Activated naive CD4-positive, alpha-beta T cell treated with anti-CD3 and anti-CD28 coated beads, Interleukin-2, amount 50 U/mL, for 16 hours (primary cell): Measurements from ENCODE around the gene ST3GAL5.

Source experiments
- DNase-seq: peaks from one replicate; pipeline ENCODE4 v3.0.0-alpha.2; 2020

The ST3GAL5 gene

GRCh38 chr2:85827879-85828569, 60.8 kb downstream of the ST3GAL5 start:
- DNase-seq = no peak

DNA sequence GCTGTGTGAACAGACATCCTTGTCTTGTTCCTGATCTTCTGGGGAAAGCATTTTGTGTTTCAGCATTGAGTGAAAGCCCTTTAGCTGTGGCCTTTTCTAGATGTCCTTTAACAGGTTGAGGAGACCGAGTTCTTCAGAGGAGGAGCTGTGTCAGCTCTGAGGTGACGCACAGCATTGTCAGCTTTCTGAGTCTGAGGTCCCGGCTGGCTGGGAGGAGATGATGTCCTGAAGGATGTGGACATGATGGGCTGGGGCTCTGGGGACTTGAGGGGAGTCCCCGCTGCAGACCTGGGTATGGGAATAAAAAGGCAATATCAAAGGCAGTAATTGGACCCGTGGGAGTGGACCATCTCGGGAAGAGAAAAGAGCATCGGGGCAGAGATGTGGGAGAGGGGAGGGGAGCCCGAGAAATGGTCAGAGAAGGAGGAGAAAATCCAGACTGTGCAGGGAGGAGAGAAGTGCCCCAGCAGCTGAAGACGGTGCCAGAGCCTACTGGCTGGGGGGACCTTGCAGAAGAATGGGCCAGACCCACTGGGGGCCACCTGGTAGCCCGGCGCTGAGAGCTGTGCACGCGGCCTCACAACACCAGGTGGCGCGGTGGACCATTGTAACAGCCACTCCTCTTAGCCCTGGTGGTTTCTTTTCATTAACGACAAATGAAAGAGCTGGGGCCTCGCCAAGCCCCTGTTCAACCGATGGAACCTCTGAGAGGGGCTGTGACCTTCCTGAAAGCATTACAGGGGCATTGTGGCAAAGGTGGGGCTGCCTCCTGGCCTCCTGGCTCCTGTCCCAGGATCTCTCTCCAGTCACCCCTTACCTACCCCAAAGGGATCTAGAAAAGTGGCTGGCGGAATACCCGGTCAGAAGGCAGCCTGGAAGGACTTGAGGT, 61.6 kb downstream of the ST3GAL5 start:
- peak; percentile 84 for DNase-seq

DNA sequence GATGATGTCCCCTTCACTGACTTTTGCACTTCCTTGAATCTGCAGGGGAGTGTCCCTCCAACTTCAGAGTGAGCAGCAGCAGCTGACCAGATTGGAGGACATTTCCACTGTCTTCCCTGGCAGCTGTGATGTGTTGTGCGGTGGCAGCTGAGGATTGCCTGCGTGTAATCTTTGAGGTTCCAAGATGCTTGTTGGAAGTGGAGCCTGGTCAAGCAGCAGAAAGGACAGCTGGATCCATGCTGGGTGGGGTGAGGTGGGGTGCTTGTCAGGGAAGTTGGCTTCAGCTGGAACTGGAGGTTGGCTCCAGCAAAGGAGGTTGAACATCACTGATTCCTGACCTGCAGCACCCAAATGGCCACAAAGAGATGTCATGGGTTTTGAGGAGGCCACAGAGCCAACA, 64.8 kb downstream of the ST3GAL5 start:
- no peak for DNase-seq

DNA sequence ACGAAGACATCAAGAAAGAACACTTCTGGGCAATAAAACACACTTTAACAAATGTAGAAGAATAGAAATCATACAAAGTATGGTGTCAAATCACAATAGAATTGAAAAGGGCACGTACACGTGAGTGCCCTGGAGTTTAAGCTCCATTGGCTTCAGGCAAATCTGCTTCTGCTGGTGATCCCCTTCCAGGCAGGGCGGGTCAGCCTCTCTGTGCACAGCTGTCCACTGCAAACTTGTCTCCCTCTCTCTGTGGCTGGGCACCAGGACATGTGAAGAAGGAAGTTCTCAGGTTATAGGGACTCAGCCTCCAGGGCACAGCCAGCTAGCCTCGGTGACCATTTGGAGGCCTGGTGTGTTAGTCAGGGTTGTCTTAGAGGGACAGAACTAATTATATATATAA, 66.0 kb downstream of the ST3GAL5 start:
- DNase-seq = no peak

GRCh38 chr2:85819811-85820510, 68.8 kb downstream of the ST3GAL5 start:
- DNase-seq = no peak

GRCh38 chr2:85814802-85815550, 73.8 kb downstream of the ST3GAL5 start:
- DNase-seq = no peak

GRCh38 chr2:85813982-85814801, 74.6 kb downstream of the ST3GAL5 start:
- peak; percentile 78 for DNase-seq

DNA sequence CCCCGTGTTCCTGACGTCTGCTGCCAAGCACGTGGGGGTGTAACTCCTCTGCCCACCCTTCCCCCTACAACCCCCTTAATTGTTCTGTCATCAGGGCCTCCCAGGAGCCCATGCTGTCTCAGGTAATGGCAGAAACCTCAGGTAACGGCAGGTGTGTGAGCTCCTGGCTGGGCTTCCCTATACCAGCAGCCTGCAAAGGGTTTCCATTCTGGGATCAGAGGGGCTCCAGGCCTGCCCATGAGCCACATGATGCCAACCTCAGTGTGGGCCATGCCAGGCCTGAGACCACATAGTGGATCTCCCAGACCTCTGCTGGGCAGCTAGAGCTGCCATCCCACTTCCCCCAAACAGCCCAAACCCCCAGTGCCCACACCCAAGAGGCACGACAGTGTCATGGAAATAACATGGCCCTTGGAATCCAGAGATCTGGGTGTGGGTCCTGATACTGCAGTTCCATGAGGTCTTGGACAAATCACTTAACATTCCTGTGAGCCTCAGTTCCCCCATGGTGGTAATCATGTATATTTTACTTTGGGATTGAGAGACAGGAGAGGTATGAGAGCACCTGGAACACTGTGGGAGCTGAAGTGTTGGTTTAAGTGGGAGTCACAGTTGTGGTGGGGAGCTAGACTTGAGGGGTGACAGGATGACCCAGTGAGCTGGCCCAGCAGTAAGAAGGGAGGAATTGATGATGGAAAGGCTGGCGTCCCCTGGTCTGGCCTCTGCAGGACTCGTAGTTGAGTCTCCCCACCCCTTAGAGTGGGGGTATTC, 75.4 kb downstream of the ST3GAL5 start:
- no peak for DNase-seq

- DNase-seq = no peak
Measured at GRCh38 chr2:85812094-85812735, 76.6 kb downstream of the ST3GAL5 start.

DNA sequence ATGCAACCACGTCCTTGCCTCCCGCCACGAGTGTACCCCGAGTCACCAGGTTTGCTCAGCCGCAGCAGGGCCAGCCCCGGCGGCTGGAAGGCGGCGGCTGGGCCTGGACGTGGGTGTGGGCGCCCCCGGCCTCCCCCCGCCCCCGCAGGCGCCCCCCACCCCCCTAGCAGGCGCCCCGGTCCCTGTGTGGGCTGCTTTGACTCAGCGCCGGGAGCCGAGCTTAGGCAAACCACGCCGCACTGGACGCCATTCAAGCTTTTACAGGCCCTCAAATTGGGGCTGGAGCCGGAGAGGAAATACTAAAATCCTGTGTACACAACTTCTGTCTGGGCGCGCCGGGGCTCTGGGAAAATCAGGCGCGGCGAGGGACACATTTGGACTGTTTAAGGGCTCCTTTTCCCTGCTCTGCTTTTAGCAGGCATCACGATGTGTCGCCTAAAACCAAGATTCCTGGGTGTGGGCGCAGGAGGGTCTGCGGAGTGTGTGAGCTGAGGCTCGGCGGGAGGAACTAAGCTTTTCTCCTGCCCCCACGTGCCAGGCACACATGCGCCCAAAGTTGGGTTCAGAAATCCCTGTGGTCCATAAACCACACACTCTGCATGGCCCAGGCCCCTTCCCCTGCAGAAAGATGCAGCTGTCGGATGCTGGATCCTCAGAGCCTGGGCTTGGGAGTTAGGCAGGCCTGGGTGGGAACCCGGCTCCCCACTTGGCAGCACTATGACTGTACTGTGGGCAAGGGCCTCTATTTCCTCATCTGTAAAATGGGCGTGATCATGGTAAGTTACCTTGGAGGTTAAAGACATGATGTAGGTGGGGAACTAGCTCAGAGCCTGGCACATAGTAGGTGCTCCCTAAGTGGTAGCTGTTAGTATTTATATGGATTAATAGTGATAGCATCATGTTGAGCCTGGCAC, 77.4 kb downstream of the ST3GAL5 start:
- DNase-seq = no peak

- DNase-seq = no peak
Measured at GRCh38 chr2:85810371-85811179, 78.2 kb downstream of the ST3GAL5 start.

- no peak for DNase-seq
Measured at GRCh38 chr2:85807756-85808155, 81.0 kb downstream of the ST3GAL5 start.

- no peak for DNase-seq
Measured at GRCh38 chr2:85806358-85807118, 82.3 kb downstream of the ST3GAL5 start.

DNA sequence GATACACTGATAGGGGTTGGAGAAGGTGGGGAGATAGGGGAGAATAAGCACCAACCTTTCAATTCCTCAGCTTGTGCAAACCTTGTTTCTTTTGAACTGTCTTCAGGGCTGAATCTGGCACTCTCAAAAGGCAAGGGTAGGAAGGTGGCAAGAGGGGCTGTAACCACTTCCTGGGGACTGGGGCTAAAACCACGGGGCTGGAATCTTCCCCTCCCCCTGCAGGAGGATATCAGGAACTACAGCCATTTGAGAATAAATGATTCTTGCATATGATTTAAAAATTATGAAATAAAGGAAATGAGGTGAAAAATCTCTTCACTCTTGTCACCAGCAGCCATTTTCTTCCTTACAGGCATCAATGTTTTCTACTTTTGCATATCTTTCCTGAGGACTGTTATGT, 84.2 kb downstream of the ST3GAL5 start:
- DNase-seq = no peak

DNA sequence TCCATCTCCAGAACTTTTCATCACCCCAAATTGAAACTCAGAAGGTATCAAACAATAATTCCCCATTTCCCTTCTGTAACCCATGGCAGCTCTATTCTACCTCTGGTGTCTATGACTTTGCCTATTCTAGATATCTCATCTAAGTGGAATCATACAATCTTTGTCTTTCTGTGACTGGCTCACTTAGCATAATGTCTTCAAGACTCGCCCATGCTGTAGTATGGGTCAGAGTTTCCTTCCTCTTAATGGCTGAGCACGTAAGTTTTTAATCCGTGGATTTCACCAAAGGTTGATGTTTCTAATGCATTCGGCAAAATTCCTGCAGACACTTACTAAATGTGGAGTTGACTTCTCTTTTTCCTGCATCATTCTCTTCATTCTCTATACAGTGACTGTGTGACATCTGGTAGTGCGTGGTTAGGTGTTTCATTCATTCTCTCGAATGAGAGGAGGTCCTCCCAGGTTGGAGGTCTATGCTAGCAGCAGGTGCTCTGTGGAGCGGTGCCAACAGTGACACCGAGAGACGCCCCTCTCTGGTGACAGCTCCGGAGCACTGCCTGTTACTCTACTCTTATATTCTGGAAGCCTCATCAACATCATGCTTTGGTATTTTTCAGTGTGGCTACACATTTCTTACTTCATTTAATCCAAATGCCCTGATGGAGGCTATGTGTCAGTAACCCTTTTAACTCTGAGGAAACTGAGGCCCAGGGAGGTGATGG, 84.9 kb downstream of the ST3GAL5 start:
- DNase-seq = no peak

GRCh38 chr2:85802354-85803103, 86.3 kb downstream of the ST3GAL5 start:
- DNase-seq = no peak
